T-helper 1 cell treated with Interleukin-12 subunit alpha and Interleukin-12 subunit beta and Interleukin-4 antibody, amounts not matched to agents 30 μg/mL and 1 μg/mL, for 36 hours (primary cell): ENCODE results near the gene SYT11.

Experiments
- H3K27ac Mint-ChIP-seq: one replicate; pipeline ENCODE4 v1.8.0; 2021; ENCODE audit warnings: mild to moderate bottlenecking, mixed read lengths
- H3K27me3 Mint-ChIP-seq: one replicate; pipeline ENCODE4 v1.8.0; 2021; ENCODE audit warnings: low read depth, mixed read lengths
- H3K36me3 Mint-ChIP-seq: one replicate; pipeline ENCODE4 v1.8.0; 2021; ENCODE audit warnings: low read depth, mixed read lengths
- H3K4me1 Mint-ChIP-seq: one replicate; pipeline ENCODE4 v1.8.0; 2021; ENCODE audit warnings: low read depth, mixed read lengths
- H3K4me3 Mint-ChIP-seq: one replicate; pipeline ENCODE4 v1.8.0; 2021; ENCODE audit warnings: mild to moderate bottlenecking, moderate library complexity, mixed read lengths
- H3K9me3 Mint-ChIP-seq: one replicate; pipeline ENCODE4 v1.8.0; 2021; ENCODE audit warnings: mixed read lengths

Gene SYT11

DNA sequence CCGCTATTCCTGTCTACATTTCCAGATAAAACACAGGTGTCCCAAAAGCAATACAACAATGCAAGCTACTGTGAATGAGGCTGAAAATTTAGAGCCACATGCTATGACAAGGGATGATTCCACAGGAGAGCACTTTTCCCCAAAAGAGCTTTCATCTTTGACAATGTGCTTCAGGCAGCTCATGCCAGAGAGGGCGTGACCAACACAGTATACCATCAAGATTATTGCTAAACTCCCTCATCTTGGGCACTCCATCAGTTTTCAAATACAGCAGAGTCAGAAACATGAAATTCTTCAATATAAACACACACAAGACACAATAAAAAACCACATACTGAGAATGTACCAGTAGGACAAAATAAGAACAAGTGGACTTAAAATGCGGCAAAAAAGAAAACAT, 9.0 kb upstream of the SYT11 start:
- Mint-ChIP-seq H3K4me1 (peaks cover 30% of the 10 kb centered on the region), H3K36me3 (peaks cover 40% of the 10 kb centered on the region), H3K9me3 (no peaks in the 10 kb centered on the region), H3K27me3 (no peaks in the 10 kb centered on the region), H3K27ac (no peak overlapping the region), H3K4me3 (no peak overlapping the region)

DNA sequence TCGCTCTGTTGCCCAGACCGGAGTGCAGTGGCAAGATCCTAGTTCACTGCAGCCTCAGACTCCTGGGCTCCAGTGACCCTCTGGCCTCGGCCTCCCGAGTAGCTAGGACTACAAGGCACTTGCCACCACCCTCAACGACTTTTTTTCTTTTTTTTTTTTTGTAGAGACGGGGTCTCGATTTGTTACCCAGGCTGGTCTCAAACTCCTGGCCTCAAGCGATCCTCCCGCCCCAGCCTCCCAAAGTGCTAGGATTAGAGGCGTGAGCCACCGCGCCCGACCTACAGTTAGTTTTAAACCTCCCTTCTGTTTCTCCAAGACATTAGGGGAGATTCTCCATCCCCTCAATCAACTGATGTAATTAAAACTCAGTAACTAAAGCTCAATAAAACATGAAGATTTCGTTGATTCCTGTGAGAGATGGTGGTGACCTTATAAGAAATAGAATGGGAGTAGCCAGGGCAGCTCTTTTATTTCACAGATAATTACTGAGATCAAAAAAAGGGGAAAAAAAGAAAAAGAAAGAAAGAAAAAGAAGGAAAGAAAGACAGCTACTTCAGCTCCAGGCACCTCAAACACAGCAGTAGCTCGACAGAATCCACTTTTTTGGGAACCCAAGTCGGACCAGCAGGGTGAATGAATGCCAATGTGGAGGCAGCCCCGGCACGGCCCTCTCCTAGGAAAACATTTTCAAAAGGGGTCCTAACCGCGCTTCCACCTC, 3.0 kb upstream of the SYT11 start:
- peak overlapping the region; percentile 97 for H3K27ac Mint-ChIP-seq
- no peaks in the 10 kb centered on the region for H3K9me3 Mint-ChIP-seq
- H3K27me3 Mint-ChIP-seq: no peaks in the 10 kb centered on the region
- peak overlapping the region; percentile 98 for H3K4me3 Mint-ChIP-seq
- peaks cover 44% of the 10 kb centered on the region for H3K4me1 Mint-ChIP-seq
- peaks cover 23% of the 10 kb centered on the region for H3K36me3 Mint-ChIP-seq

DNA sequence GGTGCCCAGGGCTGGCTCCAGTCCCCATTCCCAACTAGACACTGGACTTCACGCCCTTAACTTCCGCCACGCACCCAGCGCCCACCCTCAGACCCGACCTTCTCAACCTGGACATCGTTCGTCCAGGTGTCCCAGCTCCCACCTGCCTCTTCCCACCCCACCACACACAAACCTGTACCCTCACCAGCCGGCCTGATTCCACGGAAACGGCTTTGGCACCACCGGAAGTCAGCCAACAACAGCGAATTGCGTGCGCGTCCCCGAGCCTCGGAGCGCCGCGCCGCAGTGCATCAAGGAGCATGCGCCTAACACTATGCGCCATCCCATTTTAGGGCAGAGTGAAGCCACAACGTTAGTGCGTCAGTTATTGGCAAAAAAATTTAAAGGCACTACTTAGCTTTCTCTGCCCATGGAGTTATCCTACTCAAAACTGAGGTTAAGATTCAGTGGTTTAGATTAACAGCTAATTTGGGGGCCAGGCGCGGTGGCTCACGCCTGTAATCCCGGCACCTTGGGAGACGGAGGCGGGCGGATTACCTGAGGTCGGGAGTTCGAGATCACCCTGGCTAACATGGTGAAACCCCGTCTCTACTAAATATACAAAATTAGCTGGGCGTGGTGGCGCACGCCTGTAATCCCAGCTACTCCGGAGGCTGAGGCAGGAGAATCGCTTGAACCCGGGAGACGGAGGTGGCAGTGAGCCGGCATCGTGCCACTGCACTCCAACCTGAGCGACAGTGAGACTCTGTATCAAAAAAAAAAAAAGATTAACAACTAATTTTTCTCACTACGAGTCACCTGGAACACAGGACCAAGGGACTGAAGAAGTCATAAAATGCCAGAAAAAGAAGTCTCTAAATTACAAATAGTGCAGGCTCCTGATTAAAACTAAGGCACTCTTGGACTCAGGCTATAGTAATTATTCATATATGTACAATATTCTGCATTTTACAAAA, 2.1 kb upstream of the SYT11 start, which contains the start of gene GON4L:
Gene GON4L, minus strand, starts transcription at position 240 of the 956 bp plus-strand sequence. CDS start 3,434 bp downstream, outside the sequence.
- Mint-ChIP-seq H3K27me3 (no peaks in the 10 kb centered on the region), H3K4me1 (peaks cover 41% of the 10 kb centered on the region), H3K9me3 (no peaks in the 10 kb centered on the region), H3K4me3 (peak within 1 kb of the TSS; percentile 98), H3K36me3 (peaks cover 26% of the 10 kb centered on the region), H3K27ac (peak within 1 kb of the TSS; percentile 97)

DNA sequence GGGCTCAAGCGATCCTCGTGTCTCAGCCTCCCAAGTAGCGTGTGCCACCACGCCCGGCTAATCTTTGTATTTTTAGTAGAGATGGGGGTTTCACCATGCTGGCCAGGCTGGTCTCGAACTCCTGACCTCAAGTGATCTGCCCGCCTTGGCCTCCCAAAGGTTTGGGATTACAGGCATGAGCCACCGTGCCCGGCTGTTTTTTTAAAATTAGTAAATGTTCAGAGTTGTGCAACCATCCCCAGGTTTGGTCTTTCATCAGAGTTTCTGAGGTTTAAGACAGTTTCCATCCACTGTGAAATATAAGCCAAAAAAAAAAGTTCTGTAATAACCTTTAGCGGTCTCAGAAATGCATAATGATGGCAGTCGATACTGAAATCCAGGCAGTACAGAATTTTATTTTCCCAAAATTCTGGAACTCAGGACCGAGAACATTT, 550 bp upstream of the SYT11 start:
- peak overlapping the region; percentile 97 for H3K27ac Mint-ChIP-seq
- H3K36me3 Mint-ChIP-seq: peaks cover 19% of the 10 kb centered on the region
- H3K9me3 Mint-ChIP-seq: no peaks in the 10 kb centered on the region
- H3K4me1 Mint-ChIP-seq: peaks cover 40% of the 10 kb centered on the region
- H3K27me3 Mint-ChIP-seq: no peaks in the 10 kb centered on the region
- peak overlapping the region; percentile 93 for H3K4me3 Mint-ChIP-seq

DNA sequence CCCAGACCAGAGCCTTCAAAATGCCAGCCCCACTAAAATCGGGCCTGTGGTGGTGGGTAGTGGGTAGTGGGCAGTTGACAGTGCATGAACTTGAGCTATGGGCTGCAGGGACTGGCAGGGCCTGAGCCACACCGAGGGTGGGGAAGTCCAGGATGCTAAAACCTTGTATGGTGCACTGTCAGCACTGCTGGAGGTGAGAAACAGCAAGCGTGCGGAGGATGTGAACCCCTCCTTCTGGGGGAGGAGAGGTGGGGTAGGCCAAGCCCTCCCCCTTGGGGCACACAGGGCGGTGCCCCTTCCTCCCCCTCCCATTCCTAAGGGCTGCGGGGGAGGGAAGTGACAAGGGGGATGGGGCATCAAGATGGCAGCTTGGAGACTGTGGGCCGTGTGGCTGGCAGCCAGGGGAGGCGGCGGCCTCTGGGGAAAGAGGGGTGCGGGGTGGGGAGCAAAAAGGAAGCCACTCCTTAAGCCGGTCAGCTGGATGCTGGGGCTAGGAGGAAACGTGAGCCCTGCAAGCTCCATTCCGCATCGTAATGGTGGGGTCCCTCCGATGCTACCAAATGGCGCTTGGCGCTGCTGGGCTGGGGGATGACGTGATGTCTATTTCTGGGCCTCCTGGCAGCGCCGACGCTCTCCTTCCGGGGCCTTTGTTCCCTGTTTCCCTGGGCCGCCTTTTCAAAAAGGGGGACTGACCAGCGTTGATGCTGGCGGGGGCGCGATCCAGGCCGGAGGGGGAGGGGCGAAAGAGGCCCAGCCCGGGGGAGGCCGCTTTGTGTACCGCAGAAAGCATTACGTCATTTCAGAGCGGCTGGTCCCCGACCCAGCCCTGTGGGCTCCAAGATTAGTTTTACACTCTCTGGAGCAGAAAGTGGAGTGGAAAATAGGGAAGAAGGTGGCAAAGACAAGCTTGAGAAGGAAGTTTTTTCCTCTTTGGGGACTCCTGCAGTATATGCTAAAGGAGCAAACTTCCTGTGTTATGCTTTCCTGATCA, 809 bp downstream of the SYT11 start:
- H3K4me1 Mint-ChIP-seq: peaks cover 37% of the 10 kb centered on the region

DNA sequence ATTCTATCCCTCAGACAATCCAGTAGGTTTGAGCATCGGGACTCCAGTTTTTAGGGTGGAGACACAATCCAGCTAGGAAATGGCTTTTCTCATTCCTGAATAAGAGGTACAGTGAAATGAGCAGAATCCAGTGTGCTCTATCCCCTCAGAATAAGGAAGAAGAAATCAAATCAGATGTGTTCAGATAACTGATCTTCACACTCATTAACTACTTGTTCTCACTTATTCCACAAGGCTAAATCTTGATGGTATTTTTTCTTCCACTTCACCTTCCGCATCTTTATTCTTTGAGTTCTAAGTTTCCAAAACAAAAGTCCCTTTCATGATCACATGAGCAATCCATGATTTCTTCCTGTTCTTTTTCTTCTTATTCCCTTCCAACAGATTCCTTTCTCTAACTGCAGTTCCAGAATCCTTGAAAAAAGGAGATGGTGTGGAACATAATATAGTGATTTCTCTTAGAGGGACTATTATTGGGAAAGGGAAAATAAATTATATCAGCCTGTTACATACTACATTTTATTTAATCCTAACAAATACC, 1.7 kb downstream of the SYT11 start:
- H3K36me3 Mint-ChIP-seq: peaks cover 10% of the 10 kb centered on the region
- H3K27me3 Mint-ChIP-seq: no peaks in the 10 kb centered on the region
- peak overlapping the region; percentile 97 for H3K27ac Mint-ChIP-seq
- peak overlapping the region; percentile 93 for H3K4me3 Mint-ChIP-seq
- H3K9me3 Mint-ChIP-seq: no peaks in the 10 kb centered on the region
- peaks cover 33% of the 10 kb centered on the region for H3K4me1 Mint-ChIP-seq

More for the DNA sequence above, 809 bp downstream of the SYT11 start:
- Mint-ChIP-seq H3K27ac (peak overlapping the region; percentile 97), H3K9me3 (no peaks in the 10 kb centered on the region), H3K27me3 (no peaks in the 10 kb centered on the region), H3K36me3 (peaks cover 12% of the 10 kb centered on the region), H3K4me3 (peak overlapping the region; percentile 93)

DNA sequence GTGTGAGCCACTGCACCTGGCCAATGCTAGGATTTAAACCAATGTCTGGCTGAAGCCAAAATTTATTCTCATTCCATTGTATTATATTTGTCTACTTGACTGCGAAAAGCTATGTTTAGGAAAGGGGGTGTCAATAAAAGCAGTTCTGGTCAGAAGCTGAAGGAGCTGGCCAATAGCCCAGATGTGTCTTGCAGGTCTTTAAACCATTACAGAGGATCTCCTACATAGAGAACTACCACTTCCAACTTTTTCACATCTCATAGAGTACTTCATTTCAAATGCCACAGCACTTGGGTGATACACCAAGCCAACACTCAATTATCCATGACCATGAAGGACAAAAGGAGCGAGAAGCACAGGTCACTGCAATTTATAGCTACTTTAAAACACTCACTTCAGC, 2.5 kb downstream of the SYT11 start:
- Mint-ChIP-seq H3K36me3 (peaks cover 10% of the 10 kb centered on the region), H3K9me3 (no peaks in the 10 kb centered on the region), H3K27ac (peak overlapping the region; percentile 37), H3K4me1 (peaks cover 30% of the 10 kb centered on the region), H3K27me3 (no peaks in the 10 kb centered on the region), H3K4me3 (no peak overlapping the region)

DNA sequence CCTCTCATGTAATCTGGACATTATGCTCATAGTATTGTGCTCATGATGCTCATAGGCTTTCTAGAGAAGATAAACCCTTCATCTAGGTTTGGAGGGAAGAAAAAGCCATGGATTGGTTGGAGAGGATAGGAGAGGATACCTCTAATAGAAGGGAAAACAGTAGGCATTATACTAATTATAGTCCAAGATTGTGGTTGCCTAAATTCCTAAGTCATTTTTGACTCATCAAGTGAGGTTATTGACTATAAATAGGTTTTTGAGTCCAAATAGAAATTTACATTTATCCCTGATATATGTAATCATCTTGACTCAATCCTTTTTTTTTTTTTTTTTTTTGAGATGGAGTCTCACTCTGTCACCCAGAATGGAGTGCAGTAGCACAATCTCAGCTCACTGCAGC, 5.0 kb downstream of the SYT11 start:
- H3K4me1 Mint-ChIP-seq: peaks cover 19% of the 10 kb centered on the region
- H3K4me3 Mint-ChIP-seq: no peak overlapping the region
- H3K27me3 Mint-ChIP-seq: no peaks in the 10 kb centered on the region
- peaks cover 13% of the 10 kb centered on the region for H3K36me3 Mint-ChIP-seq
- H3K9me3 Mint-ChIP-seq: no peaks in the 10 kb centered on the region
- H3K27ac Mint-ChIP-seq: no peak overlapping the region

DNA sequence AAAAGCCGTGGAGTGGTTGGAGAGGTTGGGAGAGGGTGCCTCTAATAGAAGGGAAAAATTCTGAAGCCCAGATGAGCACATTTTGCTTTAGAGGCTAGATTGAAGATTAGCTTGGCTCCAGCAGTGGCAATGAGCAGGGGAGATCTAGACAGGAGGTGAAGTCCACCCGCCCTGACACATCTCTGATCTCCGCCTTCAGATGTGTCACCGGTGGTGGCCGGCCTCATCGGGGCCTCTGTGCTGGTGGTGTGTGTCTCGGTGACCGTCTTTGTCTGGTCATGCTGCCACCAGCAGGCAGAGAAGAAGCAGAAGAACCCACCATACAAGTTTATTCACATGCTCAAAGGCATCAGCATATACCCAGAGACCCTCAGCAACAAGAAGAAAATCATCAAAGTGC, 8.4 kb downstream of the SYT11 start:
- peaks cover 7% of the 10 kb centered on the region for H3K4me1 Mint-ChIP-seq
- no peaks in the 10 kb centered on the region for H3K27me3 Mint-ChIP-seq
- H3K36me3 Mint-ChIP-seq: peaks cover 9% of the 10 kb centered on the region
- H3K9me3 Mint-ChIP-seq: no peaks in the 10 kb centered on the region
- H3K4me3 Mint-ChIP-seq: no peak overlapping the region
- H3K27ac Mint-ChIP-seq: no peak overlapping the region

DNA sequence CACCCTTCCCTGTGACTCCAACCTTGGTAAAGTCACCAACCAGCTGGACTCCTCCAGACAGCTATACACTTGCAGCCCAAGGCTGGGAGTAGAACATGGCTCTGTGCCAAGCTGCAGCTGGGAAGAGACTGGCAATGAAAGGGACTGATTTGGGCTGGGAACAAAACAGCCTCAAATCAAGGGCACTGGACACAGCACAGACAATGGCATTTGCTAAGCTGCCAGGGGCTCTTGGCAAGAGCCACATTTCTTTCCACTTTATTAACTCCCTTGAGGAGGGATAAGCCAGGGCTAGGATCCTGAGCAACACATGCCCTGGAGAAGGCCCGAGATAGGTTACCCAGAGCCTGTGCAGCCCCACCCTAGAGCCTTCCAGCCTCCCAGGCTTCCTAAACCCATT, 12.0 kb downstream of the SYT11 start:
- no peak overlapping the region for H3K27ac Mint-ChIP-seq
- H3K4me3 Mint-ChIP-seq: no peak overlapping the region
- peaks cover 7% of the 10 kb centered on the region for H3K4me1 Mint-ChIP-seq
- H3K36me3 Mint-ChIP-seq: peaks cover 11% of the 10 kb centered on the region
- no peaks in the 10 kb centered on the region for H3K9me3 Mint-ChIP-seq
- H3K27me3 Mint-ChIP-seq: no peaks in the 10 kb centered on the region

DNA sequence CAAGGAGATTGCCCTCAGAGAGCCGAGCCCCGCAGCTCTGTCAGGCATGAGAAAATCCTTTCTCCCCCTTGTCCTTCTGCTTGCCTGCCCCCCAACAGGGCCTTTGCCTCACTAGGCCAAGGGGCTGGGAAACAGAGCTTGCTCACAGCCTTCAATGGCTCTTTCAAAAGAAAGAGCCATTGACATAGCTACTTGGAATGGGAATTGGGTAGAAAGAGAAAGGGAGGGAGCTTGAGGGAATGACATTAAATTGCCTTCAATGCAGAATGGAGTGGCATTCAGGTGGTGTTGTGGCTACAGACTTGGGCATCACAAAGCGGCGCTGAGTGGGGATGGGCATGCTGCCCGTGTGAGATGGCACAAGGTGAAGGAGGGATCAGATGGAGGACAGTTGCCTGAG, 13.2 kb downstream of the SYT11 start:
- H3K4me3 Mint-ChIP-seq: no peak overlapping the region
- no peak overlapping the region for H3K27ac Mint-ChIP-seq
- peaks cover 11% of the 10 kb centered on the region for H3K36me3 Mint-ChIP-seq
- peaks cover 7% of the 10 kb centered on the region for H3K4me1 Mint-ChIP-seq
- H3K27me3 Mint-ChIP-seq: no peaks in the 10 kb centered on the region
- no peaks in the 10 kb centered on the region for H3K9me3 Mint-ChIP-seq

DNA sequence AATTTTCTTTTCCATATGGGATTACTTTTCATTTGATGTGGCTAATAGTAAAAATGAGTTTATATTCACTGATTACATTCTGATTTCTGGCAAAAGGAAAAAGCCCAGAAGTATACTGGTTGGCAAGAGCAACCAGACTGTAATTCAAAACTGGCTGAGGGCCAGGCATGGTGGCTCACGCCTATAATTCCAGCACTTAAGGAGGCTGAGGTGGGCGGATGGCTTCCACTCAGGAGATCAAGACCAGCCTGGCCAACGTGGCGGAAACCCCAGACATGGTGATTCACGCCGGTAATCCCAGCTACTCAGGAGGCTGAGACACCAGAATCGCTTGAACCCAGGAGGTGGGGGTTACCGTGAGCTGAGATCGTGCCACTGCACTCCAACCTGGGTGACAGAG, 14.5 kb downstream of the SYT11 start:
- Mint-ChIP-seq H3K4me1 (peaks cover 4% of the 10 kb centered on the region), H3K27me3 (no peaks in the 10 kb centered on the region), H3K36me3 (peaks cover 9% of the 10 kb centered on the region), H3K9me3 (no peaks in the 10 kb centered on the region), H3K4me3 (no peak overlapping the region), H3K27ac (no peak overlapping the region)

DNA sequence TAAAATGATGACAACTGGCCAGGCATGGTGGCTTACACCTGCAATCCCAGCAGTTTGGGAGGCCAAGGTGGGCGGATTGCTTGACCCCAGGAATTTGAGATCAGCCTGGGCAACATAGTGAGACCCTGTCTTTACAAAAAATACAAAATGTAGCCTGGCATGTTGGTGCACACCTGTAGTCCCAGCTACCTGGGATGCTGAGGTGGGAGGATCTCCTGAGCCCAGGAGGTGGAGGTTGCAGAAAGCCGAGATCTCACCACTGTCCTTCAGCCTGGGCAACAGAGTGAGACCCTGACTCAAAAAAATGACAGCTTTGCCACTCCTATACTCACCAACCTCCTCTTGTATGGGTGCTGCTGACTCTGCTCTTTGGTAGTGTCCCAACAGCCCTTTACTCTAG, 18.6 kb downstream of the SYT11 start:
- Mint-ChIP-seq H3K9me3 (no peaks in the 10 kb centered on the region), H3K4me1 (no peaks in the 10 kb centered on the region), H3K27ac (no peak overlapping the region), H3K27me3 (no peaks in the 10 kb centered on the region), H3K36me3 (peaks cover 21% of the 10 kb centered on the region), H3K4me3 (no peak overlapping the region)

DNA sequence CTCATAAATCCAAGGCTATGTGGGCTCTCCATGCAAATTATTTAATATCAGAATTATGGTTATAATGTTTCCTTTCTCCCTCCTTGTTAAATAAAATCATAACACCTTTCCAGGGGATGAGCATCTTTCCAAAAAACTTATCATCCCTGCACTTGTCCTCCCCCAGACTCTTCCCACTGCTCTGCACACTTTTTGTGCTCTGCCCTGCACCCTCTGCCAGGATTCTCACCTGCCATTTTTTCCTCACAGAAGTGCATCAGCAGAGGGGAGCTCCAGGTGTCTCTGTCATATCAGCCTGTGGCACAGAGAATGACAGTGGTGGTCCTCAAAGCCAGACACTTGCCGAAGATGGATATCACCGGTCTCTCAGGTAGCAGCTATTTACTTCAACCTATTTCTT, 20.9 kb downstream of the SYT11 start:
- H3K9me3 Mint-ChIP-seq: no peaks in the 10 kb centered on the region
- H3K4me1 Mint-ChIP-seq: no peaks in the 10 kb centered on the region
- no peak overlapping the region for H3K4me3 Mint-ChIP-seq
- H3K27ac Mint-ChIP-seq: no peak overlapping the region
- H3K36me3 Mint-ChIP-seq: peaks cover 21% of the 10 kb centered on the region
- H3K27me3 Mint-ChIP-seq: no peaks in the 10 kb centered on the region
